Measurements from ENCODE around the gene SEMA7A. TPM values are rescaled to one million over a fixed set of nuclear protein-coding genes. Genes with fewer than 3 reads are reported as not detected.

SEMA7A gene
- polyA plus RNA-seq, 1 of the 3 experiments (the other 2 are of a cell fraction): 1.3 TPM

GRCh38 chr15:74376226-74376625 lies 57.5 kb downstream of the SEMA7A start:
- Histone ChIP-seq H3K27me3 (ENCODE audit: insufficient read depth) (peaks cover 18% of the 10 kb centered on the region), H2AFZ (ENCODE audit: low read depth) (no peak overlapping the region), H3K4me3 (ENCODE audit: low read depth in 2 of 2, low read length in 1 of 2) (no peak overlapping the region), H3K4me2 (no peak overlapping the region), H3K27ac (ENCODE audit: low read depth in 2 of 2, low read length in 1 of 2) (no peak overlapping the region), H3F3A (replicated peaks; ENCODE audit: insufficient read depth) (no peaks in the 10 kb centered on the region), H3K9me3 (no peaks in the 10 kb centered on the region), H4K20me1 (ENCODE audit: insufficient read depth) (no peaks in the 10 kb centered on the region), H3K9ac (no peak overlapping the region), H3K36me3 (replicated peaks in 1 of 2; ENCODE audit: control insufficient read depth in 1 of 2, insufficient read depth in 2 of 2, low read length in 1 of 2) (no peaks in the 10 kb centered on the region), H3K79me2 (ENCODE audit: insufficient read depth) (no peaks in the 10 kb centered on the region), H3K4me1 (ENCODE audit: control insufficient read depth in 1 of 2, insufficient read depth in 2 of 2, low read depth in 1 of 2, low read length in 1 of 2) (peaks cover 0 to 12% of the 10 kb centered on the region in 2 experiments; a peak in 1 of 4 replicates), H3K9me2 (no peaks in the 10 kb centered on the region)
- no peak for DNase-seq
- WGBS (ENCODE audit: low lambda C conversion rate): 44% methylated on average over 1 of the region's 1 CpG
- ChIA-PET CTCF (interaction anchor here (0.8 to 23.8 kb wide), 21 partner anchors 9 to 403 kb away, joined by 3 to 779 read pairs (median 5); partner anchors contain the start of genes ARID3B, SEMA7A and UBL7), POLR2A (interaction anchor here (0.8 kb wide), 1 partner anchor 85 kb away, joined by 5 read pairs; the partner anchor contains the start of gene UBL7)
- TF ChIP-seq SMC3 (IDR thresholded peaks at IDR 0.05; ENCODE audit: low read depth, low read length): no peak
- TF ChIP-seq FOXJ3 (CRISPR knock-in tag; IDR thresholded peaks at IDR 0.05): no peak
- no peak for TF ChIP-seq CHD2 (IDR thresholded peaks at IDR 0.05; ENCODE audit: low read length, partially characterized antibody)
- no peak for TF ChIP-seq TCF12 (IDR thresholded peaks at IDR 0.05)
- TF ChIP-seq TAF1 (IDR thresholded peaks at IDR 0.05; ENCODE audit: borderline replicate concordance, low read depth, low read length): no peak
- TF ChIP-seq MEF2A (IDR thresholded peaks at IDR 0.05; ENCODE audit: borderline replicate concordance, low read depth): no peak
- TF ChIP-seq, protein P1, sequence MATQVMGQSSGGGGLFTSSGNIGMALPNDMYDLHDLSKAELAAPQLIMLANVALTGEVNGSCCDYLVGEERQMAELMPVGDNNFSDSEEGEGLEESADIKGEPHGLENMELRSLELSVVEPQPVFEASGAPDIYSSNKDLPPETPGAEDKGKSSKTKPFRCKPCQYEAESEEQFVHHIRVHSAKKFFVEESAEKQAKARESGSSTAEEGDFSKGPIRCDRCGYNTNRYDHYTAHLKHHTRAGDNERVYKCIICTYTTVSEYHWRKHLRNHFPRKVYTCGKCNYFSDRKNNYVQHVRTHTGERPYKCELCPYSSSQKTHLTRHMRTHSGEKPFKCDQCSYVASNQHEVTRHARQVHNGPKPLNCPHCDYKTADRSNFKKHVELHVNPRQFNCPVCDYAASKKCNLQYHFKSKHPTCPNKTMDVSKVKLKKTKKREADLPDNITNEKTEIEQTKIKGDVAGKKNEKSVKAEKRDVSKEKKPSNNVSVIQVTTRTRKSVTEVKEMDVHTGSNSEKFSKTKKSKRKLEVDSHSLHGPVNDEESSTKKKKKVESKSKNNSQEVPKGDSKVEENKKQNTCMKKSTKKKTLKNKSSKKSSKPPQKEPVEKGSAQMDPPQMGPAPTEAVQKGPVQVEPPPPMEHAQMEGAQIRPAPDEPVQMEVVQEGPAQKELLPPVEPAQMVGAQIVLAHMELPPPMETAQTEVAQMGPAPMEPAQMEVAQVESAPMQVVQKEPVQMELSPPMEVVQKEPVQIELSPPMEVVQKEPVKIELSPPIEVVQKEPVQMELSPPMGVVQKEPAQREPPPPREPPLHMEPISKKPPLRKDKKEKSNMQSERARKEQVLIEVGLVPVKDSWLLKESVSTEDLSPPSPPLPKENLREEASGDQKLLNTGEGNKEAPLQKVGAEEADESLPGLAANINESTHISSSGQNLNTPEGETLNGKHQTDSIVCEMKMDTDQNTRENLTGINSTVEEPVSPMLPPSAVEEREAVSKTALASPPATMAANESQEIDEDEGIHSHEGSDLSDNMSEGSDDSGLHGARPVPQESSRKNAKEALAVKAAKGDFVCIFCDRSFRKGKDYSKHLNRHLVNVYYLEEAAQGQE (IDR thresholded peaks at IDR 0.05; ENCODE audit: low read depth, low read length): no peak
- TF ChIP-seq JUND (IDR thresholded peaks at IDR 0.05): no peak
- TF ChIP-seq MXI1 (IDR thresholded peaks at IDR 0.05; ENCODE audit: low read depth, low read length): no peak
- TF ChIP-seq SIN3A (IDR thresholded peaks at IDR 0.05; ENCODE audit: borderline replicate concordance, low read depth, low read length): no peak
- no peak for TF ChIP-seq RFX5 (IDR thresholded peaks at IDR 0.05; ENCODE audit: low read length)
- TF ChIP-seq NFIC (IDR thresholded peaks at IDR 0.05; ENCODE audit: borderline replicate concordance): no peak
- no peak for TF ChIP-seq PBX3 (IDR thresholded peaks at IDR 0.05)
- TF ChIP-seq, protein P2, sequence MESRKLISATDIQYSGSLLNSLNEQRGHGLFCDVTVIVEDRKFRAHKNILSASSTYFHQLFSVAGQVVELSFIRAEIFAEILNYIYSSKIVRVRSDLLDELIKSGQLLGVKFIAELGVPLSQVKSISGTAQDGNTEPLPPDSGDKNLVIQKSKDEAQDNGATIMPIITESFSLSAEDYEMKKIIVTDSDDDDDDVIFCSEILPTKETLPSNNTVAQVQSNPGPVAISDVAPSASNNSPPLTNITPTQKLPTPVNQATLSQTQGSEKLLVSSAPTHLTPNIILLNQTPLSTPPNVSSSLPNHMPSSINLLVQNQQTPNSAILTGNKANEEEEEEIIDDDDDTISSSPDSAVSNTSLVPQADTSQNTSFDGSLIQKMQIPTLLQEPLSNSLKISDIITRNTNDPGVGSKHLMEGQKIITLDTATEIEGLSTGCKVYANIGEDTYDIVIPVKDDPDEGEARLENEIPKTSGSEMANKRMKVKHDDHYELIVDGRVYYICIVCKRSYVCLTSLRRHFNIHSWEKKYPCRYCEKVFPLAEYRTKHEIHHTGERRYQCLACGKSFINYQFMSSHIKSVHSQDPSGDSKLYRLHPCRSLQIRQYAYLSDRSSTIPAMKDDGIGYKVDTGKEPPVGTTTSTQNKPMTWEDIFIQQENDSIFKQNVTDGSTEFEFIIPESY (IDR thresholded peaks at IDR 0.05; ENCODE audit: borderline replicate concordance, low read depth): no peak
- no peak for TF ChIP-seq EP300 (IDR thresholded peaks at IDR 0.05; ENCODE audit: borderline replicate concordance in 1 of 2, low read depth in 1 of 2, low read length in 1 of 2)
- TF ChIP-seq NRF1 (IDR thresholded peaks at IDR 0.05; ENCODE audit: low read depth, low read length): no peak
- no peak for TF ChIP-seq EZH2phosphoT487 (IDR thresholded peaks at IDR 0.05; ENCODE audit: borderline replicate concordance, low read depth)
- TF ChIP-seq FOXM1 (IDR thresholded peaks at IDR 0.05; ENCODE audit: low read depth): no peak
